Measurements from ENCODE around the gene NFE2L3.
"Not testable (repeated sequence)": the region's sequence is repeated elsewhere in the genome, so short reads cannot be mapped to it uniquely, and the experiment has no call there.

NFE2L3 gene

DNA sequence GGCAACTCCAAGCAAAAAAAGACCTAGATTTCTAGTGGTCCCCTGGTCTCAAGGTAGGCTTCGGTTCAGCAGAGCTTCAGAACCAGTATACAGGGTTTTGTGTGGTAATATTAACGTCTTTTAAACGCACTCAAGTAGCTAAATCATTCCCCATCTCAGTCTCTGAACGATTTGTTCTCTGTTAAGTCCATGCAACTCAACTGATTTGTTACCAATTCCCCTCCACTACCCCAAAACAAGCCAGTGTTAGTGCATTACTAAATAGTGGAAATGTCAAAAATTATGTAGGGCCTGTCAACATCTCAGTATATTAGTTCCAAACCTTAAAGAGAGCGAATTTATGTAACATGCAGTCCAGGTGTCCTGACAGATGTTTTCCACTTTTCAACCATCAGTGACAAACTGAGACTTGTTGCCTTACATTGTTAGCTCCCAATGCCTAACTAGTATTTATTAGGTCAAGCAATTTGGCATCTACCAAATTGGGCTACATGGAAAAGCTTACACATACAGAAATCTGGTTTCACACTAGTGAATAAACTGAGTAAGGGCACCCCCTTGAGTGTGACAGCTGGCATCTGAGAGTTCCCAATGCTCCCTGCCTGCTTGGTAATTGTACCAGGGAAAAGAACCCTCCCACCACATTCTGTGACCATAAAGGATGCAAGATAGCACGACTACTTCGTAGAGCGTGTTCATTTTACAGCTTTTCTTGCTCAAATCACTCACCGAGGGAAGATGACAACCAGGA, 36.4 kb downstream of the NFE2L3 start:
- DNase-seq = no peak

DNA sequence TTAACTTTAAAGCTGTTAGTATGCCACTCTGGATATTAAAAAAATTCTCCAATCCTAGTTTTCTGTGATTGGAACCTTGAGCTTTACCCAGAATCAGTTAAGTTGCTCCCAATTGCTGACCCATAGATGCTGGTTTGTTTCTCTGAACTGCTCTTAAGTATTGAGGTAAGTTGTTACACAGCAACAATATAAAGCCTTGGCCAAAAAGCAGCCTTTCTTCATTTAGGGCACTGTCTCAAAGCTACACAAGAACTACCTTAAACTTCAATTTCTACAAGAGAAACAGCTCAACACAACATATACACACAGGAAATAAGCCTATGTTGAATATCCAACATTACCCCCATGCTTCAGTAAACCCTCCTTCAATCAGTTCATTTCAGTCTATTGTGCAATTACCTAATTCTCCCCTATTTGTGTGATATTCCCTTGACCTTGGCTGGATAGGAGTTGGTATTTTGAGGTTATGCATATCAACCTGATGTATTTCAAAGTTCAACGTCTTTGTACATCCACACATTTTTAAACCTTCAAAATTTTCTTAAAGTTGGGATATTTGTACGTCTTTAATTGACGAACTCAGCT, 37.1 kb downstream of the NFE2L3 start:
- no peak for DNase-seq

DNA sequence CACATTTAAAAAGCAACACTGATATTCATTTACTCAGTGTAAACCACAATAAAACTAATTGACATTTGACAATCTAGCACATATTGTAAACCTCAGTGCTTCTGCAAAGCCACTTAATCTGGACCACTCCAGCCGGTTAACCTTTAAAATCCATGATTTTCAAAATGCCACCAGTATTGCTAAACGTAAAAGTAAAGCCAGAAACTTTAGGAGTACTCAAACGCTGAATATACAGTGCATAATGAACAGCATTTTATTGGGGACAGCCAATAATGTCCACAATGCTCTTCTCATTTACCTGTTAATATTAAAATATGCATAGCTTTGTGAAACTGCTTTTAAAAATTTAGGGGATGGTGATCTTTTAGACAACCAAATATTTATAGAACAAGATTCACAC, 37.7 kb downstream of the NFE2L3 start:
- no peak for DNase-seq

DNA sequence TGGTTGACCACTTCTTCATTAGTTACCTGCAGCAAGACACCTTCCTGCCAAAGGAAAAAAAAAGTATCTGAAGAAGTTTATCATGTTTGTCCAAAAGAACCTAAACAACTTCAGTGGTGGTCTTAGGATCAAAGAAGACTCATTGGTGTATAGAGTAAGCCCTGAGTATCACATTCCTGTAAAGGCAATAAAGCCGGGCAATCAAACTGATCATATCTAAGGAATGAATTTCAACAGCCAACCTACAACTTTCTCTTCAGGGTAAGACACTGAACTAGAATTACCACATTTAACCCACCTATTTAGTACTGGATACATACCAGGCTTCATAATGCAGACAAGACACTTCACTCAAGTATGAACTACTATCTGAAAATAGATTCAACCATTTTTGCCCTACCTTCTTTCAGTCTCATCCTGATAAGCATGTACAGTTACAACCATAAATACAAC, 38.4 kb downstream of the NFE2L3 start:
- no peak for DNase-seq

DNA sequence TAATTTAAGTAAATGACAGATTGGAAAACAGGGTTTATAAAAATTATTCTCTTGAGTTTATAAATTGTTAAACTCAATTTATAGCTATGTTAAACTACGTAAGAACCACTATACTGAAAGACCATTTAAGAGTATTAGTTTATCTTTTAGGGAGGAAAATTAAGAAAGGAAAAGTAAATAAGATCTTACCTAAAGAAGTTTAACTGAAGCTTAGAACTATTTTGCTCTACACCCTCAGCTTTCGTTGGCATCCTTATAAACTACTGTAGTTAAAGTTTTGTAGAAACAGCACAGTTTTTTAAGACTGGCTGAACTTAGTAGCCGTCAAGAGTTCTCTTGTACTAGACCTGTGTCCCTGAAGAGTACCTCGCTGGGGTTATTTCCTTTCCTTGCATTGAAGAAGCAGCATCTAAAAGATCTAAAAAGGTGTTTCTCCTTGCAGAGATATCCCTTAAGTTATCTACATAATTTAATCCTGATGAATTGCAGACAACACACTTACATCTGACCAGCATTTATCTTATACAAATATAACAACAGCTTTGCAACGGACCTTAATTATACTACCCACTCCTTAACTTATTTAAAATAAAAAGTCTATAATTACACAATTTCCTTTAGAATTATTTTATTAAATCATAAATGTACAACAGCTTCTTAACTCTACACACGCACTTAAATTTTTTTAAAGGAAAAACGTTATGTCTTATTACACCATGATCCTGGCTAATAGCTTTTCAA, 39.4 kb downstream of the NFE2L3 start:
- no peak for DNase-seq

DNA sequence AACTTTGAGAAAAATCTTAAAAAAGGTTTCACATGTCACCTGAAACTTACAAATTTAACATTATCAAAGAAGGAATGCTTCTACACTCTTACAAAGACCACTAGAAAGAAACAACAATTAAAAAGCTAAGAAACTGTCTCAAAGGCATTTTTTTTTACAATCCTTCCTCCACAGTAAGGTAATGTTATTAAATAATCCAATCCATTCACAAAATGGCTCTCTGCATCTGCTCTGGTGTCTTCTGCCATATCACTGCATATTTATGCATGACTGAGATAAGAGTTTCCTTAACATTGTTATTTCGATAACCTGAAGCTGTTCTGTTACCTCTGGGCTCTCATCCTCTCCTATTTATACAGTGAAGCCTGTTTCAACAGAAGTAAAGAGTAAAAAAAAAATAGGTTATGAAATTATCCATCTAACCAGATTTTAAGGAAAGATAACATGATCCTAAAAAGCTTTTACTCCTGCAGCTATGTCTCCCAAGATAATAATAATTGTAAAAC, 40.0 kb downstream of the NFE2L3 start:
- no peak for DNase-seq

DNA sequence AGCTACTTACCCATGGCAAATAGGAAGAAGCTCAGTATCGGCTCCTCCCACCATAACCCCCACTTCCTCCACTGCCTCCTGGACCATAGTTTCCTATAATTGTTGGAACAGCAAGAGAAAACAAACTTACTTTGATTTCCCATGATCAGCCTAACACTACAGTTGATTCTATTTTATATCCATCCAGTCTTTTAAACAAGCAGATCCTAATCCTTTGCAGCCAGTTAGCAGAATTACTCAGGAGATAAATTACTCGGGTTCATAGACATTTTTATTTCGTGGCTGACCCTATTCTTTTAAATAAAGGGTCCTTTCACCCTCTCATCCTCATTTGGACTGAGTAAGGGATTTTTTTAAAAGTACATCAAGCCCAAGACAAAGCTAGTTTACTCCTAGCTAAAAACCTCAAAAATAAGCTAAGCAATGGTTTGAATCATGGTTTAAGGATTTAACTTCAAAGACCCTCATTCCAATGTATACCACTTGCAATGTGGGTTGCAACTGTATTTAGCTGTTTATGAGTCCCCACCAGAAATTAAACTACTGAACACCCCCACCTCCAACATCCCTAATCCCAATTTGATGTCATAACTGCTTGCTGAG, 40.6 kb downstream of the NFE2L3 start:
- DNase-seq = no peak

DNA sequence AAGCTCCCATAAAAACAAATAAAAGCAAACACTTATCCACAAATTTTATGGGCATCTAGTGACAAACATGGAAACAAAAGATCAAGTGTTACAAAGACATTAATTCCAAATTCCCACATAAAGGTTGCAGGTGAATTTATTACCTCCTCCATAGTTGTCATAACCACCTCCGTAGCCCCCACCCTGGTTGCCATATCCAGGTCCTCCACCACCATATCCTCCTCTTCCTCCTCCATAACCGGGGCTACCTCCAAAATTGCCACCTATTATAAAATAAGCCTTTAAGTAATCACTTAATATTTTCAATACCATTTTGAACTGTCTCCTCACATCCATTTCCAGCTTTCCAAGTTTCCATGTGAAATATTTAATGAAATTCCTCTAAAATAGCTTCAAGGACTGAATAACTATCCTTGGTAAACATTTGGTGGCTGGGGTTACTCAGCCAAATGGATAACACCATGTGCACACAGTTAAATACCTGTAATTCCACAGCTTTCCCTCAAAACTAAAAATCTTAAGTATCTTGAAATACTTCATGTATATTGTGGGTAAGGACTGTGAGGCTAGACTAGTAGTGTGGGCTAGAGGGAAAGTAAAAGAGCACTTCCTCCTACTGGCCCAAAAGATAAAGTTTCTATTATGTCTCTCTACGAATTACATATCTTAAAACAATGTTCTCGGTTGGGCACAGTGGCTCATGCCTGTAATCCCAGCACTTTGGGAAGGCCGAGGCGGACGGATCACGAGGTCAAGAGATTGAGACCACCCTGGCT, 41.6 kb downstream of the NFE2L3 start:
- no peak for DNase-seq

DNA sequence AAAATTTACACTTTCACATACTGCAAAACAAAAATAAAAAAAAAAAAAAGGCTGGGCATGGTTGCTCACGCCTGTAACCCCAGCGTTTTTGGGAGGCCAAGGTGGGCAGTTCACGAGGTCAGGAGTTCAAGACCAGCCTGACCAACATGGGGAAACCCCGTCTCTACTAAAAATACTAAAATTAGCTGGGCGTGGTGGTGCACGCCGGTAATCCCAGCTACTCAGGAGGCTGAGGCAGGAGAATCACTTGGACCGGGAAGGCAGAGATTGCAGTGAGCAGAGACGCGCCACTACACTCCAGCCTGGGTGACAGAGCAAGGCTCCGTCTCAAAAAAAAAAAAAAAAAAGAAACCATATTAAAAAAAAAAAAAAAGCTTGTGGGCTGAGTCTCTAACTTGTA, 42.8 kb downstream of the NFE2L3 start:
- DNase-seq = not testable (repeated sequence)

DNA sequence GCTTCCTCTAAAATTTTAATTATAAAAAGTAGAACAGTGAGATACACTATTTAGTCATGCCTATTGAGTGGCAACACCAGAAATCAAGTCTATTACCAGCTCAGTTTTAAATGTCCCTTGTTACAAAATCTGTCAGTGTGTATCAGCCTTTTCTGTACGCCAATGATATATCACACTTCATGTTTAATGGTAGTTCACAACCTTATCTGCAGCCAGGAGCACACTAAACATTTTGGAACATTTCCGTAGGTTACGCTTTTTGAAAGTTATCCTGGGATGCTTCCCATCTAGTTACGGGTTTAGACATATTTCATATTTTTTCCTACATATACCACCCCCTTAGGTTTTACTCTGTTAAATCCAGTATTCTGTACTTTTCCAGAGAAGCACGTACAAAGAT, 43.2 kb downstream of the NFE2L3 start:
- no peak for DNase-seq

DNA sequence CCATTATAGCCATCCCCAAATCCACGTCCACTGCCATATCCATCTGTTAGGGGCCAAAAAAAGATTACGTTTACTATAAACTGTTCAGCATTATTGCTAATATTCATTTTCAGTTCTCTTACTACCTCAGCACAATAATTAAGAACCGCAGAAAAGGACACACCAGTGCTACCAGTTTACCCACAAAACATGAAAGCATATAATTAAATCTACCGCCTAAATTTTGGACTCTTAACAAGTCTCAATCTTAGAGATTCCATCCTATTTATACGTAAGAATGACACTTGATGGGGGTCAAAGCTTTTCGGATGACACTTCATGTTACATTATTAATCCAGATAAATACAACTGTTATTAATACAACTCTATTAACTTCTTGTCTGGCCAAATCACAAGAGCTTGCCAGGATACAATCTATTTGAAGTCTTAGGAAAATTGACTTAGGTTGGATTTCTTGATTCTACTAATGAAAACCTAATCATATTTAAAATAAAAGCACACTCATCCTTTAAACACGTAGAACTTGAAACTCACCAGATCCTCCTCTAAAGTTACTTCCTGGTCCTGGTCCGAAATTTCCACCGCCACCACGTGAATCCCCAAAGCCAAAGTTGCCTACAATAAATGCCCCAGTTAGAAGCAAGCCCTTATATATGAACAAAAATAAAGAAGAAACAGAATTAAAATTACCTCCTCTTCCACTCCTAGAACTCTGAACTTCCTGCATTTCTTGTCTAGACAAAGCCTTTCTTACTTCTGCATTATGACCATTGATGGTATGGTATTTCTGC, 44.1 kb downstream of the NFE2L3 start:
- no peak for DNase-seq

DNA sequence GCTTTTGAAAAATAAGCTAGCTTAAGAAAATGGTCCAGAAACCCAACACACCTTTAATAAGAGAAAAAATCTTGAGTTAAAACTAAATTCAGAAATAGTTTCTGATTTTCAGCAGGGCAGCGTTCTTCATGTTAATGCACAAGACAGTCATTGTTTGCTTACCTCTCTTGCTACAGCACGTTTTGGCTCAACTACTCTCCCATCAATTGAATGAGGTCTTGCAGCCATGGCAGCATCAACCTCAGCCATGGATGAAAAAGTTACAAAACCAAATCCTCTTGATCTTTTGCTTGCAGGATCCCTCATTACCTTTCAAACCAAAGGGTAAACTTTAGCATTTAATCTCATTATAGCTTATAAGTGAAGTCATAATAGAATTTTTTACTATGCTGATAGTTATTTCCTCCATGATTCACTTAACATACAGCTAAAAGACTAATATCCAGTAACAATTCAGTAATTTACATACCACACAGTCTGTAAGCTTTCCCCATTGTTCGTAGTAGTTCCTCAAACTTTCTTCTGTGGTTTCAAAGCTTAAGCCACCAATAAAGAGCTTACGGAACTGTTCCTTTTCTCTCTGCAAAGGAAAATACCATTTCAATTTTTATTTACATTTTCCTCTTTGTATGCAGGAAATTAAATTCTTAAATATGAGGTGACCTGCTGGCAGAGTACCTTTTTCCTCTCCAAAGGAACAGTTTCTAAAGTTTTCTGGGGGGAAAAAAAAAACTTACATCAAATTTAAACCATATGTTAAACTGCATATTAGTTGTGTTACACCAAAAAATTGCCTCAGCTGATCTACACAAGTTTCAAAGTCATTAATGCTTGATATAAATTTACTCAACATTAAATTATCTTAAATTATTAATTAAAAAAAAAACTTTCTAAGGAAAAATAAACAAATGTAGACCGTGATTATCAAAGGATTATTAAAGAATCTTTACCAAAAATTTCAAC, 45.4 kb downstream of the NFE2L3 start:
- DNase-seq = no peak

DNA sequence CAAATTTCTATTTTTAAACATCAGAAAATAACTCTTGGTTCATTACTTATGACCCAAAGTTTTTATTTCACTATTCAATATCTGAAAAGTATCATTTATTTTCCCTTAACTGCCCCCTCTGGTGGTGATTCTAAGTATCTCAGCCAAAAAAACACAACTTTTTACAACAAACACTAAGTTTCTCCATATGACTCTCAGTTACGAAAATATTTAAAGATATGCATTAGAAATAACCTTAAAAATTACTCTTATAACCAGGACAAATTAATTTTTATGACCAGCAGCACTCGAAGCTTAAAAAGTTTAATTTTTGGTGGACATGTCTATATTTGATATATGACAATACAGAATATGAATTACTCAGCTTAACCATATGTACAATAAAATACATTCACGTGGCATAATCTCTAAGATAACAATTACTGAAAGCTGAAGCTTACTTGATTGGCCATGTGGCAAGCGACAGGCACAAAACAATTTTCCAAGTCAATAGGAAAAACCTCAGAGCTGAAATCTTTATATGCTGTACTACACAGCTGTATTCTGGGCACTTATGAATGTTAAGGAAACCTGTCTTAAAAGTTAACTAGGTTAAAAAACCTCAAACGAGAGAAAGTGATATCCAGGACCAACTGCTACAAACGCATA, 46.3 kb downstream of the NFE2L3 start:
- DNase-seq = no peak

DNA sequence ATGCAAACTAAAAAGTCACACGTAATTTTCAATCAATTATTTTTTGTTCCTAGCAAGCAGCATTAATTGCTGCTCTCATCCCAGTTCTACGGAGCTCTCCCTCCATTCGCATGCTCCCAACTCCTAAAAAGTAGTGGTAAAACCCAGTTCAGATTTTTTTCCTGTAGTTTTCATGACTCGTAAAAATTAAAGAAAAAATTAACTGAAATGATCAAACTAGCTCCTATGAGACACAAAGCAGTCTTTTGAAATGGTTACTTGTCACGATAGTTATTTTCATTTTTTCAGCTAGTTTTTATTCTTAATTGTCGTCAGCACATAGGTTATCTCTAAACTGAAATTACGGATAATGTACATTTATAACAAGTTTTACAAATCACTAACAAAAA, 46.8 kb downstream of the NFE2L3 start:
- DNase-seq = no peak

DNA sequence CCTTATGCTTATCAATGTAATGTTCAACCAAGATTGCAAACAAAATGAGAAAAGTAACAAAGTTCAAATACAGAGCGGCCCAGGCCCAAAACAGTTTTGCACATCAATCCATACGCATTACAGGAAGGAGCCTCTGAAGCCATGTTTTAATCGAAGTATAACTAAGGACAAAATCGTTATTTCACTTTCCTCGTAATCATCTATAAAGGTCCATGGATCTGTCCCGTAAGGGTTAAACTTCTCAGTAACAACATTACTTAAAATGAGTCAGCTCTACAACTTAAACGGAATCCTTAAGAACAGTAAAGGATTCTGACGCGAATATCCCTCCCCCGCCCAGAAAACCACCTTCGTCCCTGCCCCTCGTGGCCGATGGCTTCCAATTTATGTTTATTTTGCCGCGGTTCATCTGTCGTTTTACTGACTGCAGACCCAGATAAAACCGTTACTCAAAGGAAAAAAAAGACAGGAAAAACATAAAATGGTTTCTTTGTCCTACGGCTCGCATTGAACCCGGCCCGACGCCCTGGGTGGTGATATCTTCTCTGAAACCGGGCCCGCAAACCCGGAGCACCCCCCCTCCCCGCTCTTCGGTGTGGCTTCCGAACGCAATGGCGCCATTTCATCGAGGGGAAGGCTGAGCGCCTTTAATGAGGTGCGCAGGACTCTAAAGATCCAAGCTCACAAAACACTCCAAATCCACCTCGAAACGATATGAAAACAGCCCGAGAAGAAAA, 47.5 kb downstream of the NFE2L3 start:
- no peak for DNase-seq

DNA sequence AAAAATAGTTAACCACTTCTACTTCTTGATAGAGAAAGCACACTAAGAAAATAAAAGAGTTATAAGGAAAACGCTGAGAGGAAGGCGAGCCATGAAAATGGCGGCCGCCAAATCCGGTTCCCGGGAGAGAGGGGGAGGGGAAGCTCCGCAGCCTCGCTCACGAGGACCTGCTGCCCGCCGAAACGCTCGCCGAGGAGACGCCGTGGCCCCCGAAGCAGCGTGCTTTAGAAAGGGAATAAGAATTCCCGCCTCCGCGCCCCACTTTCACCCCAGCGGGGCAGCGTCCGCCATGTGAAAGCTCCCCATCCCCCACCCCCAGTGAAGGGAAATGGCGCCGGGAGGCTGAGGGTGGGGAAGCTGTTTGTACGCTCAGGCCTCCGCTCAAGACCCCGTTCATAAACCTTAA, 48.0 kb downstream of the NFE2L3 start:
- DNase-seq = peak; percentile 40

DNA sequence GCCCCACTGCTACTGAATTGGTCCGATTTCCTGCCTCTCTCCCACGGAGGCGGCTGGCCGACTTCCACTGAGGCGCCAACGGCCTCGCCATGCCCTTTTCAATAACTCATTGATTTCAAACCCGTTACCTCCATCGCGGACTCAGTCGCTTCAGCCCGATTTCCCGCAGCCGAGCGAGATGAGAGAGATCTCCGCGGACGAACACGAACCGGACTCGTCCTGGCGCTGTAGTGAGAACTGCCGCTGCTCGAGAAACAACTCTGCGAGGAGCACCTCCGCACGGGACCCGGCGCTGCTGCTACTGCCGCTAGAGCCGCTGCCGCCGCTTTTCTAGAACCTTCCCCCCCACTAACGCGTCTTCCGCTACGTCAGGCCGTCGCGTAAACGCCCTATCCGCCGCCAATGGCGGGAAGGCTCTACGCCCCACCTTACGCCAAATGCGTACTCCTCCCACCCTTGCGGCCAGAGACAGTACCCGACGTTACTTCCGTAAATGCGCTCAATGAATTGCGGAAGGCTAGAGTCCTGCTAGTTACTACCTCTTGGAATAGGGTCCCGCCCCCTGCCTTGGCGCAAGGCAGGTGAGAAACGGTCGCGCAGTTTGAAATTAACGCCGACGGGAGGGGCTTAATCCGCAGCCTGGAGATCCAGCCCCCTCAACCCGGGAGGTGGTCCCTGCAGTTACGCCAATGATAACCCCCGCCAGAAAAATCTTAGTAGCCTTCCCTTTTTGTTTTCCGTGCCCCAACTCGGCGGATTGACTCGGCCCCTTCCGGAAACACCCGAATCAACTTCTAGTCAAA, 48.6 kb downstream of the NFE2L3 start, which contains the start of gene HNRNPA2B1:
TSS of gene HNRNPA2B1 (minus strand) at position 303 of the 803 bp plus-strand sequence. CDS start at position 134, 169 bp downstream.
- DNase-seq = peak; percentile 97
